Loucy (cell line): ENCODE results near the gene ENKUR.

Source experiments
- H2AFZ ChIP-seq: fragments of 200-600 bp; sonication (generic); 2 replicates; pipeline ENCODE4 v1.6.0; 2016; ENCODE audit warnings: antibody characterized with exemption, mild to moderate bottlenecking, low read length, moderate library complexity
- H3F3A ChIP-seq: fragments of 200-600 bp; 2 replicates; pipeline ENCODE4 v1.6.0; 2016; ENCODE audit warnings: antibody characterized with exemption, low read depth, mild to moderate bottlenecking
- H3K27me3 ChIP-seq: fragments of 200-600 bp; sonication (generic); 2 replicates; pipeline ENCODE4 v1.6.1; 2014; ENCODE audit warnings: low read length, mild to moderate bottlenecking; ENCODE audit not compliant: insufficient read depth, poor library complexity, severe bottlenecking
- H3K36me3 ChIP-seq: fragments of 200-600 bp; sonication (generic); 2 replicates; pipeline ENCODE4 v1.6.1; 2016; ENCODE audit warnings: low read length; ENCODE audit not compliant: insufficient read depth
- H3K4me1 ChIP-seq: fragments of 200-600 bp; sonication (generic); 2 replicates; pipeline ENCODE4 v1.5.1; 2014; ENCODE audit warnings: low read length, mild to moderate bottlenecking; ENCODE audit not compliant: insufficient read depth, poor library complexity, severe bottlenecking
- H3K4me2 ChIP-seq: fragments of 200-600 bp; sonication (generic); 2 replicates; pipeline ENCODE4 v1.6.0; 2014; ENCODE audit warnings: antibody characterized with exemption, low read length, low read depth, mild to moderate bottlenecking; ENCODE audit not compliant: poor library complexity, severe bottlenecking
- H3K4me3 ChIP-seq: fragments of 200-600 bp; sonication (generic); 2 replicates; pipeline ENCODE4 v1.5.1; 2014; ENCODE audit warnings: low read length, mild to moderate bottlenecking, mixed read lengths; ENCODE audit not compliant: poor library complexity, severe bottlenecking
- H3K79me2 ChIP-seq: fragments of 200-600 bp; sonication (generic); 2 replicates; pipeline ENCODE4 v1.6.1; 2014; ENCODE audit warnings: low read length; ENCODE audit not compliant: insufficient read depth
- H3K9ac ChIP-seq: fragments of 200-600 bp; sonication (generic); 2 replicates; pipeline ENCODE4 v1.6.0; 2014; ENCODE audit warnings: mild to moderate bottlenecking, low read depth, low read length, moderate library complexity; ENCODE audit not compliant: poor library complexity, severe bottlenecking
- H3K9me2 ChIP-seq: fragments of 200-600 bp; sonication (generic); replicated peaks from 2 replicates; pipeline ENCODE4 v1.6.1; 2016; ENCODE audit warnings: low read depth, low read length, mixed read lengths
- H3K9me3 ChIP-seq: fragments of 200-600 bp; sonication (generic); 2 replicates; pipeline ENCODE4 v1.6.1; 2014; ENCODE audit warnings: mild to moderate bottlenecking, antibody characterized with exemption, low read length, low read depth; ENCODE audit not compliant: insufficient read depth
- H4K20me1 ChIP-seq: fragments of 200-600 bp; sonication (generic); 2 replicates; pipeline ENCODE4 v1.6.0; 2014; ENCODE audit warnings: antibody characterized with exemption, low read length, mild to moderate bottlenecking; ENCODE audit not compliant: insufficient read depth, poor library complexity, severe bottlenecking
- EZH2phosphoT487 ChIP-seq: fragments of 200-600 bp; IDR thresholded peaks from 2 replicates; pipeline ENCODE4 v1.6.1; 2018; ENCODE audit warnings: antibody characterized with exemption, mild to moderate bottlenecking, moderate library complexity, borderline replicate concordance
- TF ChIP-seq, protein P1 (sequence below): fragments of 200-600 bp; sonication (generic); conservative IDR thresholded peaks from 2 replicates; pipeline ENCODE4 v1.5.1; 2014; ENCODE audit warnings: mild to moderate bottlenecking, antibody characterized with exemption, low read length

ENKUR gene

GRCh38 chr10:24952707-24953645 is 63.0 kb downstream of the ENKUR start:
- TF ChIP-seq EZH2phosphoT487, result no peak
- TF ChIP-seq, protein P1, sequence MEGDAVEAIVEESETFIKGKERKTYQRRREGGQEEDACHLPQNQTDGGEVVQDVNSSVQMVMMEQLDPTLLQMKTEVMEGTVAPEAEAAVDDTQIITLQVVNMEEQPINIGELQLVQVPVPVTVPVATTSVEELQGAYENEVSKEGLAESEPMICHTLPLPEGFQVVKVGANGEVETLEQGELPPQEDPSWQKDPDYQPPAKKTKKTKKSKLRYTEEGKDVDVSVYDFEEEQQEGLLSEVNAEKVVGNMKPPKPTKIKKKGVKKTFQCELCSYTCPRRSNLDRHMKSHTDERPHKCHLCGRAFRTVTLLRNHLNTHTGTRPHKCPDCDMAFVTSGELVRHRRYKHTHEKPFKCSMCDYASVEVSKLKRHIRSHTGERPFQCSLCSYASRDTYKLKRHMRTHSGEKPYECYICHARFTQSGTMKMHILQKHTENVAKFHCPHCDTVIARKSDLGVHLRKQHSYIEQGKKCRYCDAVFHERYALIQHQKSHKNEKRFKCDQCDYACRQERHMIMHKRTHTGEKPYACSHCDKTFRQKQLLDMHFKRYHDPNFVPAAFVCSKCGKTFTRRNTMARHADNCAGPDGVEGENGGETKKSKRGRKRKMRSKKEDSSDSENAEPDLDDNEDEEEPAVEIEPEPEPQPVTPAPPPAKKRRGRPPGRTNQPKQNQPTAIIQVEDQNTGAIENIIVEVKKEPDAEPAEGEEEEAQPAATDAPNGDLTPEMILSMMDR, result peak; percentile 38
- peaks cover 8% of the 10 kb centered on the region for H3K4me1 ChIP-seq

GRCh38 chr10:24952143-24952706 is 63.7 kb downstream of the ENKUR start, which contains the start of gene PRTFDC1:
Gene PRTFDC1 (minus strand): TSS chr10:24952606. CDS start chr10:24952575, 31 bp downstream.
- H4K20me1 ChIP-seq, result no peaks in the 10 kb centered on the region
- peaks cover 9% of the 10 kb centered on the region for H3K27me3 ChIP-seq
- no peaks in the 10 kb centered on the region for H3F3A ChIP-seq
- TF ChIP-seq, protein P1, result no peak
- H3K4me1 ChIP-seq, result peaks cover 8% of the 10 kb centered on the region
- no peaks in the 10 kb centered on the region for H3K36me3 ChIP-seq
- peak within 1 kb of the TSS; percentile 96 for H2AFZ ChIP-seq
- no peaks in the 10 kb centered on the region for H3K9me3 ChIP-seq
- H3K4me3 ChIP-seq, result peak within 1 kb of the TSS; percentile 72
- H3K79me2 ChIP-seq, result no peaks in the 10 kb centered on the region
- H3K9ac ChIP-seq, result peak within 1 kb of the TSS; percentile 59
- no peaks in the 10 kb centered on the region for H3K9me2 ChIP-seq
- H3K4me2 ChIP-seq, result peak within 1 kb of the TSS; percentile 87

More at GRCh38 chr10:24952707-24953645, 63.0 kb downstream of the ENKUR start:
- no peaks in the 10 kb centered on the region for H4K20me1 ChIP-seq
- H3K36me3 ChIP-seq, result no peaks in the 10 kb centered on the region
- no peaks in the 10 kb centered on the region for H3F3A ChIP-seq
- H2AFZ ChIP-seq, result peak overlapping the region; percentile 96
- H3K4me3 ChIP-seq, result peak overlapping the region; percentile 72
- no peaks in the 10 kb centered on the region for H3K79me2 ChIP-seq
- H3K9ac ChIP-seq, result peak overlapping the region; percentile 59
- no peaks in the 10 kb centered on the region for H3K9me2 ChIP-seq
- H3K27me3 ChIP-seq, result peaks cover 9% of the 10 kb centered on the region
- H3K9me3 ChIP-seq, result no peaks in the 10 kb centered on the region
- H3K4me2 ChIP-seq, result peak overlapping the region; percentile 87

GRCh38 chr10:24951201-24952142 is 64.5 kb downstream of the ENKUR start:
- peak overlapping the region; percentile 87 for H3K4me2 ChIP-seq
- H3K36me3 ChIP-seq, result no peaks in the 10 kb centered on the region
- H3K9me2 ChIP-seq, result no peaks in the 10 kb centered on the region
- H3K9ac ChIP-seq, result peak overlapping the region; percentile 59
- H2AFZ ChIP-seq, result peak overlapping the region; percentile 96
- H3K4me1 ChIP-seq, result peaks cover 8% of the 10 kb centered on the region
- peak overlapping the region; percentile 72 for H3K4me3 ChIP-seq
- H3K79me2 ChIP-seq, result no peaks in the 10 kb centered on the region
- H3F3A ChIP-seq, result no peaks in the 10 kb centered on the region
- no peaks in the 10 kb centered on the region for H4K20me1 ChIP-seq
- no peaks in the 10 kb centered on the region for H3K9me3 ChIP-seq
- peaks cover 9% of the 10 kb centered on the region for H3K27me3 ChIP-seq
- TF ChIP-seq EZH2phosphoT487, result no peak
- TF ChIP-seq, protein P1, result no peak
